GM12875 (cell line): ENCODE results near the gene CST7.
A peak's percentile ranks its signal among the peaks of the same experiment; 100 is the strongest.
"Not testable (repeated sequence)": the region's sequence is repeated elsewhere in the genome, so short reads cannot be mapped to it uniquely, and the experiment has no call there.

Experiments
- H3K4me3 ChIP-seq: one replicate; pipeline ENCODE4 v1.5.1; 2011; ENCODE audit warnings: low read depth, low read length, control low read depth
- TF ChIP-seq, protein P1 (sequence below): IDR thresholded peaks from 2 replicates; pipeline ENCODE4 v1.5.1; 2011; ENCODE audit warnings: low read depth, mild to moderate bottlenecking, control low read depth, inconsistent platforms, low read length, moderate library complexity, borderline replicate concordance; ENCODE audit not compliant: insufficient read depth

Gene CST7

DNA sequence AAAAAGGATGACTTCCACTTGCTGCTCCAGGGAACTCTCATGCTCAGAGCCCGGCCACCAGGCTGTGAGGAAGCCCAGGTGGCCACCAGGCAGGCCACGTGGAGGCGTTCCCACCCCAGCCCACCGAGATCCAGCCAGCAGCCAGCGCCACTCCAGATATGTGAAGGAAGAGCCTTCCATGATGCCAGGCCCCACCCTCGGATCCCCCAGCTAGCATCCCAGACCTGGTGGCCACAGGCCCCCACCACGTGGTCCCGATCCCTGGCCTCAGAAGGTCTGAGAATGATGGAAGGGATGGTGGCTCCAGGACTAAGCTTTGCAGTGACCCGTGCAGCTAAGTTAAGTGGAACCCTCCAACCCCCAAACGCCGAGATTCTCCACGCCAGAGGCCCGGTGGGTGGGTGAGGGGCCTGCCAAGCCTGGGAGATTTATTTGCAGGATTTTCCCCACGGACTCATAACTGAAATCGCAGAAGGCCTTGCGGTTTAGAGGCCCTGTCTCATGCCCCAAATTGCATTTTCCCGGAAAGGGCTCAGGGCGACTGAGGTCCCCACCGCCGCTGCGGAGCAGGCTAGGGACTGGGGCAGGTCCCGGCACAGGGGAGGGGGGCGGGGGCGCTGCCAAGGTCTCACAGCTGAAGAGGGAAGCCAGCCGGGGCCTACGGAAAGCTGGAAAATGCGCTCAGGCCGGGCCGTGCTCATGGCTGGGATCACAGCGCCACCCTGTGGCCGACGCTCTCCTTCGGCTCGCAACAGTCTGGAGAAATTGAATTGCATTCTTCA, 31.1 kb upstream of the CST7 start:
- TF ChIP-seq, protein P1, sequence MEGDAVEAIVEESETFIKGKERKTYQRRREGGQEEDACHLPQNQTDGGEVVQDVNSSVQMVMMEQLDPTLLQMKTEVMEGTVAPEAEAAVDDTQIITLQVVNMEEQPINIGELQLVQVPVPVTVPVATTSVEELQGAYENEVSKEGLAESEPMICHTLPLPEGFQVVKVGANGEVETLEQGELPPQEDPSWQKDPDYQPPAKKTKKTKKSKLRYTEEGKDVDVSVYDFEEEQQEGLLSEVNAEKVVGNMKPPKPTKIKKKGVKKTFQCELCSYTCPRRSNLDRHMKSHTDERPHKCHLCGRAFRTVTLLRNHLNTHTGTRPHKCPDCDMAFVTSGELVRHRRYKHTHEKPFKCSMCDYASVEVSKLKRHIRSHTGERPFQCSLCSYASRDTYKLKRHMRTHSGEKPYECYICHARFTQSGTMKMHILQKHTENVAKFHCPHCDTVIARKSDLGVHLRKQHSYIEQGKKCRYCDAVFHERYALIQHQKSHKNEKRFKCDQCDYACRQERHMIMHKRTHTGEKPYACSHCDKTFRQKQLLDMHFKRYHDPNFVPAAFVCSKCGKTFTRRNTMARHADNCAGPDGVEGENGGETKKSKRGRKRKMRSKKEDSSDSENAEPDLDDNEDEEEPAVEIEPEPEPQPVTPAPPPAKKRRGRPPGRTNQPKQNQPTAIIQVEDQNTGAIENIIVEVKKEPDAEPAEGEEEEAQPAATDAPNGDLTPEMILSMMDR = peak; percentile 81
- H3K4me3 ChIP-seq = no peak overlapping the region

DNA sequence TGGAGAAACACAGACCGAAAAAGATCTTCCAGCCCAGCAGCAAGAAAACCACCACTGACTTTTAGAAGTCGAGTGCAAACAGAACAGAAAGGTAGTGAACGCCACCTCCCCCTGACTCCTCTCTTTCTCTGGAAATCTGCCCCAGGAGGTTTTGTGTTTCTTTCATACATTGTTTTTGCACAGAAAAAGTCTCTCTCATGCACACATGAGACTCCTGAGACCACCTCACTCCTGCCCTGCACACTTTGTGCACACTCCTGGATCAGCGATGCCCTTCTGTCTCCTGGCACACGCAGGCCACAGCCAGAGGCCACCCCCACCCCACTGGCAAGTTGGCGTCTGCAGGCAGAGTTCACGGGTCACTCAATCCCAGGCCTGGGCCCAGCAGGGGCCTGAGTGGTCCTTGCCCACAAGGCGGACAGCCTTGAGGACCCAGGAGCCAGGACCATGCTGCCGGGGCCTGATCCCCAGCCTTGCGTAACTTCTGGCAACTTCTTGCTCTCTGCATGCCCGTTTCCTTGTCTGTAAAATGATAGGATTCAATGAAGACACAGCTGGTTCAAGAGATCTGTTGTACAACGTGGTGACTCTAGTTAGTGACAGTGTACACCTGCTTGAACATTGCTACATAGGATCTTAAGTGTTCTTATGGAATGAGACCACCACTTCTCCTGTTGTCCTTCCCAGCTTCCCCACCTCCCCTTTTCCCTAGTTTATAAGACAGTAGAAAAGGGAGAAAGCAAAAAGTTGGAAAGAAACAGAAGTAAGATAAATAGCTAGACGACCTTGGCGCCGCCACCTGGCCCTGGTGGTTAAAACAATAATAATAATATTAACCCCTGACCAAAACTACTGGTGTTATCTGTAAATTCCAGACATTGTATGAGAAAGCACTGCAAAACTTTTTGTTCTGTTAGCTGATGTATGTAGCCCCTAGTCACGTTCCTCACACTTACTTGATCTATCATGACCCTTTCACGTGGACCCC, 30.2 kb upstream of the CST7 start:
- no peak overlapping the region for H3K4me3 ChIP-seq
- TF ChIP-seq, protein P1 = no peak

DNA sequence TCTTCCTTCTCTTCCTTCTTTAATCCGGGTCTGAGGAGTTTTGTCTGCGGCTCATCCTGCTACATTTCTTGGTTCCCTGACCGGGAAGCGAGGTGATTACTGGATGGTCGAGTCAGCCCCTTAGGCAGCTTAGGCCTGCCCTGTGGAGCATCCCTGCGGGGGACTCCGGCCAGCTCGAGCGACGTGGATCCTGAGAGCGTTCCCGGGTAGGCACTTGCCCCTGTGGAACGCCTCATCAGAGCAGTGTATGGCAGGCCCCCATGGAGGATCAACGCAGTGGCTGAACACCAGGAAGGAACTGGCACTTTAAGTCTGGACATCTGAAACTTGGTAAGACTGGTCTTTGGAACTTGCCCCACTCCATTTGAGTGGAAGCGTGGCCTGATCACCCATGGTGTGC, 29.4 kb upstream of the CST7 start:
- not testable (repeated sequence) for H3K4me3 ChIP-seq

DNA sequence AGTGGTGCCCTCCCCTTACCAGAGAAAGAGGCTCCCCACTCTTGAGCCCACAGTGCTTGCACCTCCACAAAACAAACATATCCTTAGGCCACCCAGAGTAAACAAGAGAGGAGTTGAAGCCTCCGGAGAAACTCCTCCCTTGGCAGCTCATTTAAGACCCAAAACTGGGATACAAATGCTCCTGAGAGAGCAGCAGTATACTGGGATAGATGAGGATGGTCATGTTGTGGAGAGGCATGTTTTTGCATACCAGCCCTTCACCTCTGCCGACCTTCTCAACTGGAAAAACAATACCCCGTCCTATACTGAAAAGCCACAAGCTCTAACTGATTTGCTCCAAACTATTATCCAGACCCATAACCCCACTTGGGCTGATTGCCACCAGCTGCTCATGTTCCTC, 28.4 kb upstream of the CST7 start:
- not testable (repeated sequence) for H3K4me3 ChIP-seq

DNA sequence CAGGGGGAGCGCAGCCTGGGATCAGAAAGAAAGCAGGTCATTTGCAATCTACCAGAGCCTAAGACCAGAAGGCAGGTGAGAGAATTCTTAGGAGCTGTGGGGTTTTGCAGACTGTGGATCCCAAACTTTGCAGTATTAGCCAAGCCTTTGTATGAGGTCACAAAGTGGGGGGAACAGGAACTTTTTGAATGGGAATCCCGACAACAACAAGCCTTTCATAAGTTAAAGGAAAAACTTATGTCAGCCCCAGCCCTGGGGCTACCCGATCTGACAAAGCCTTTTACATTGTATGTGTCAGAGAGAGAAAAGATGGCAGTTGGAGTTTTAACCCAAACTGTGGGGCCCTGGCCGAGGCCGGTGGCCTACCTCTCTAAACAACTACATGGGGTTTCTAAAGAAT, 19.8 kb upstream of the CST7 start:
- not testable (repeated sequence) for H3K4me3 ChIP-seq

DNA sequence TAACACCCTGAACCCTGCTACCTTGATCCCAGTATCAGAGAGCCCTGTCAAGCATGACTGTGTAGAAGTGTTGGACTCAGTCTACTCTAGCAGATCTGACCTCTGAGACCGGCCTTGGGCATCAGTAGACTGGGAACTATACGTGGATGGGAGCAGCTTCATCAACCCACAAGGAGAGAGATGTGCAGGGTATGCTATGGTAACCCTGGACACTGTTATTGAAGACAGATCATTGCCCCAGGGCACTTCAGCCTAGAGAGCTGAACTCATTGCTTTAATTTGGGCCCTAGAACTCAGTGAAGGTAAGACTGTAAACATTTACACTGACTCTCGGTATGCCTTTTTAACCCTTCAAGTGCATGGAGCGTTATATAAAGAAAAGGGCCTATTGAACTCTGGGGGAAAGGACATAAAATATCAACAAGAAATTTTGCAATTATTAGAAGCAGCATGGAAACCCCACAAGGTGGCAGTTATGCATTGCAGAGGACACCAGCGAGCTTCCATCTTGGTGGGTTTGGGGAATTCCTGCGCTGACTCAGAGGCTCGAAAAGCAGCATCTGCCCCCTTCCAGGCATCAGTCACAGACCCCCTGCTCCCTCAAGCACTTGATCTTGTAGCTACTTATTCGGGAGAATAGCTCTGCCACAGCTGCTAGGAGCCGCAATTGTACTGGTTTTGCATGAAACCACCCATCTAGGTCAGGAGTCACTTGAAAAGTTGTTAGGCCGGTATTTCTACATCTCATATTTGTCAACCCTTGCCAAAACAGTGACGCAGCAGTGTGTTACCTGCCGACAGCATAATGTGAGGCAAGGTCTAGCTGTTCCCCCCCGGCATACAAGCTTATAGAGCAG, 19.0 kb upstream of the CST7 start:
- not testable (repeated sequence) for H3K4me3 ChIP-seq

DNA sequence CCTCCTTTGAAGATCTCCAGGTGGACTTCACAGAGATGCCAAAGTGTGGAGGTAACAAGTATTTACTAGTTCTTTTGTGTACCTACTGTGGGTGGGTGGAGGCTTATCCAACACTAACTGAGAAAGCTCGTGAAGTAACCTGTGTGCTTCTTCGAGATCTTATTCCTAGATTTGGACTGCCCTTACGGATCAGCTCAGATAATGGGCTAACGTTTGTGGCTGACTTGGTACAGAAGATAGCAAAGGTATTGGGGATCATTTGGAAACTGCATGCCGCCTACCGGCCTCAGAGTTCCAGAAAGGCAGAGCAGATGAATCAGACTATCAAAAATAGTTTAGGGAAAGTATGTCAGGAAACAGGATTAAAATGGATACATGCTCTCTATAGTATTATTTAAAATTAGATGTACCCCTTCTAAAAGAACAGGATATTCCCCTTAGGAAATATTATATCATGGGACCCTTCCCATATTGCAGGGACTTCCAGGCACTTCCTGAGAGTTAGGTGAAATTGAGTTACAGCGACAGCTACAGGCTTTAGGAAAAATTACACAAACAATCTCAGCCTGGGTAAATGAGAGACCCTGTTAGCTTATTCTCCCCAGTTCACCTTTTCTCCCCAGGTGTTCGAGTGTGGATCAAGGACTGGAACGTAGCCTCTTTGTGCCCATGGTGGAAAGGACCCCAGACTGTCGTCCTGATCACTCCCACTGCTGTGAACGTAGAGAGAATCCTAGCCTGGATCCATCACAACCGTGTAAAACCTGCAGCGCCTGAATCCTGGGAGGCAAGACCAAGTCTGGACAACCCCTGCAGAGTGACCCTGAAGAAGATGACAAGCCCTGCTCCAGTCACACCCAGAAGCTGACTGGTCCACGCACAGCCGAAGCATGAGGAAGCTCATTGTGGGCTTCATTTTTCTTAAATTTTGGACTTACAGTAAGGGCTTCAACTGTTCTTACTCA, 18.1 kb upstream of the CST7 start:
- TF ChIP-seq, protein P1 = 0 out of 2 replicates have a peak, but pooled peaks have one; percentile 7
- H3K4me3 ChIP-seq = not testable (repeated sequence)

DNA sequence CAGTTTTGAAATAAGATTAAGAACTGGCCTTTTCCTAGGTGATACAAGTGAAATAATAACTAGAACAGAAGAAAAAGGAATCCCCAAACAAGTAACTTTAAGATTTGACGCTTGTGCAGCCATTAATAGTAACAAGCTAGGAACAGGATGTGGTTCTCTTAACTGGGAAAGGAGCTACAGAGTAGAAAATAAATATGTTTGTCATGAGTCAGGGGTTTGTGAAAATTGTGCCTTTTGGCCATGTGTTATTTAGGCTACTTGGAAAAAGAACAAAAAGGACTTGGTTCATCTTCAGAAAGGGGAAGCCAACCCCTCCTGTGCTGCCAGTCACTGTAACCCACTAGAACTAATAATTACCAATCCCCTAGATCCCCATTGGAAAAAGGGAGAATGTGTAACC, 17.2 kb upstream of the CST7 start:
- not testable (repeated sequence) for H3K4me3 ChIP-seq
